GM10248 (cell line): ENCODE data around the gene AGXT.

Experiments used
- CTCF ChIA-PET: fragments of 300-600 bp; sonication (Branson Sonifier 250); formaldehyde crosslinking; extraction: SDS; loops from one replicate; lab custom pipeline; 2021; ENCODE audit warnings: antibody characterized with exemption; lab: Yijun Ruan, JAX
- POLR2A ChIA-PET: fragments of 350-650 bp; sonication (Branson Sonifier 250); formaldehyde crosslinking; extraction: SDS; loops from one replicate; lab custom pipeline; 2020; ENCODE audit warnings: antibody characterized with exemption; lab: Yijun Ruan, JAX
- DNase-seq: peaks from one replicate; pipeline ENCODE4 v3.0.0; 2012; ENCODE audit errors: extremely low spot score
- TF ChIP-seq, protein P1 (sequence below): IDR thresholded peaks from 2 replicates; pipeline ENCODE4 v1.5.1; 2012; ENCODE audit warnings: mild to moderate bottlenecking, low read depth; ENCODE audit errors: extremely low read depth, missing control alignments, control extremely low read depth

AGXT gene

DNA sequence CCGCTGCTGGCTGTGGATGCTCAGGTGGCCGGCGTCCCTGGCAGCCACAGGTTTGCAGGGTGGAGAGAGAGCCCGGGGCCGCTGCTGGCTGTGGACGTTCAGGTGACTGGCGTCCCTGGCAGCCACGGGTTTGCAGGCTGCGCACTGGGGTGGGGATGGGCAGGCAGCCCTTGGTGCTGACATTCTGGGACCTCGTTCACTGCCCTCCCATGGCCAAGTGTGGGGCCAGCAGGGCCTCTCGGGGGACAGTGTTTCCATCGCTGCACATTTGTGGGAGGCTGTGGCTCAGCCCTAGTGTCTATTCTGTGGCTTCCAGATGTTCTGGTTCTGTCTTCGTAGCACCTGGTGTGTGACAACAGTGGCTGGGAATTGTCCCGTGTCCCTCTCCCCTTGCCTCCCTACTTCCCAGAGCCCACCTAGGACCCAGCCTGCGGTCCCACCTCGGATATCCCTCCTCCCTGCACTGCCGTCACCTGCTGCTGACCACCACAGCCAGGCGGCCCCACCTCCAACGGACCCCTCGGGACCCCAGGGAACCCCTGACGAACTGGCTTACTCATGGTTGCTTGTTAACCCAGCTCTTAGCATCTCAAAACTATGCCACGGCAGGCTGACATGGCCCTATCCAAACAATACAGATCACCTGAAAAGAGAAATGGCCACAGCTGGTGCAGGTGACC, 38.4 kb downstream of the AGXT start:
- no peak for DNase-seq
- ChIA-PET POLR2A (no interaction called here), CTCF (no interaction called here)
- TF ChIP-seq, protein P1, sequence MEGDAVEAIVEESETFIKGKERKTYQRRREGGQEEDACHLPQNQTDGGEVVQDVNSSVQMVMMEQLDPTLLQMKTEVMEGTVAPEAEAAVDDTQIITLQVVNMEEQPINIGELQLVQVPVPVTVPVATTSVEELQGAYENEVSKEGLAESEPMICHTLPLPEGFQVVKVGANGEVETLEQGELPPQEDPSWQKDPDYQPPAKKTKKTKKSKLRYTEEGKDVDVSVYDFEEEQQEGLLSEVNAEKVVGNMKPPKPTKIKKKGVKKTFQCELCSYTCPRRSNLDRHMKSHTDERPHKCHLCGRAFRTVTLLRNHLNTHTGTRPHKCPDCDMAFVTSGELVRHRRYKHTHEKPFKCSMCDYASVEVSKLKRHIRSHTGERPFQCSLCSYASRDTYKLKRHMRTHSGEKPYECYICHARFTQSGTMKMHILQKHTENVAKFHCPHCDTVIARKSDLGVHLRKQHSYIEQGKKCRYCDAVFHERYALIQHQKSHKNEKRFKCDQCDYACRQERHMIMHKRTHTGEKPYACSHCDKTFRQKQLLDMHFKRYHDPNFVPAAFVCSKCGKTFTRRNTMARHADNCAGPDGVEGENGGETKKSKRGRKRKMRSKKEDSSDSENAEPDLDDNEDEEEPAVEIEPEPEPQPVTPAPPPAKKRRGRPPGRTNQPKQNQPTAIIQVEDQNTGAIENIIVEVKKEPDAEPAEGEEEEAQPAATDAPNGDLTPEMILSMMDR: no peak

- TF ChIP-seq, protein P1: no peak
- no peak for DNase-seq
- CTCF ChIA-PET: no interaction called here
- POLR2A ChIA-PET: no interaction called here
Observed at GRCh38 chr2:240909216-240909974, 40.8 kb downstream of the AGXT start.

DNA sequence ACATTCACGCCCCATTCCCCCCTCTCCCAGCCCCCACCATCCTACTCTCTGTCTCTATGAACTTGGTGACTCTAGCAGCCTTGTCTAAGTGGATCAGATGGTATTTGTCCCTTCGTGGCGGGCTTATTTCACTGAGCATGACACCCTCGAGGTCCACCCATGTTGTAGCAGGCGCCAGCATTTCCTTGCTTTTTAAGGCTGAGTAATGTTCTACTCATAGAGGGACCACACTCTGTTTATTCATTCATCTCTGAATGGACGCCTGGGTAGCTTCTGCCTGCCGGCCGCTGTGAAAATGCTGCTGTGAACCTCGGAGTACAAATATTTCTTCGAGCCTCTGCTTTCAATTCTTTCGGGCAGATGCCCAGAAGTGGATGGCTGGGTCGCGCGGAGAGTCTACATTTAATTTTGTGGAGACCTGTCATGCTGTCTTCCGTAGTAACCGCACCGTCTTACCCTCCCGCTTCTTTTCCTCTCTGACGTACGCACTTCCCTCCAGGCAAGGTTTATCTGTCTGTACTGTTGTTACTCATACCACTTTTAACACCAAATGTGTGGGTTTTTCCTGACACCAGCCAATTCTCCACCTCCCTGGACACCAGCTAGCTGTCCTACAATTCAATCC, 43.1 kb downstream of the AGXT start:
- POLR2A ChIA-PET: no interaction called here
- CTCF ChIA-PET: interaction anchor here (0.9 to 3.4 kb wide), 3 partner anchors 10 to 60 kb away, joined by 3 to 17 read pairs (median 3); partner anchors contain the start of gene MAB21L4
- TF ChIP-seq, protein P1: no peak
- no peak for DNase-seq

- TF ChIP-seq, protein P1: no peak
- CTCF ChIA-PET: interaction anchor here (1.3 to 3.4 kb wide), 3 partner anchors 15 to 62 kb away, joined by 3 to 17 read pairs (median 5); partner anchors contain the start of gene MAB21L4
- DNase-seq: no peak
- POLR2A ChIA-PET: interaction anchor here (0.6 kb wide), 1 partner anchor 39 kb away, joined by 4 read pairs; no protein-coding TSS in a partner anchor
Observed at GRCh38 chr2:240912878-240913809, 44.5 kb downstream of the AGXT start.

DNA sequence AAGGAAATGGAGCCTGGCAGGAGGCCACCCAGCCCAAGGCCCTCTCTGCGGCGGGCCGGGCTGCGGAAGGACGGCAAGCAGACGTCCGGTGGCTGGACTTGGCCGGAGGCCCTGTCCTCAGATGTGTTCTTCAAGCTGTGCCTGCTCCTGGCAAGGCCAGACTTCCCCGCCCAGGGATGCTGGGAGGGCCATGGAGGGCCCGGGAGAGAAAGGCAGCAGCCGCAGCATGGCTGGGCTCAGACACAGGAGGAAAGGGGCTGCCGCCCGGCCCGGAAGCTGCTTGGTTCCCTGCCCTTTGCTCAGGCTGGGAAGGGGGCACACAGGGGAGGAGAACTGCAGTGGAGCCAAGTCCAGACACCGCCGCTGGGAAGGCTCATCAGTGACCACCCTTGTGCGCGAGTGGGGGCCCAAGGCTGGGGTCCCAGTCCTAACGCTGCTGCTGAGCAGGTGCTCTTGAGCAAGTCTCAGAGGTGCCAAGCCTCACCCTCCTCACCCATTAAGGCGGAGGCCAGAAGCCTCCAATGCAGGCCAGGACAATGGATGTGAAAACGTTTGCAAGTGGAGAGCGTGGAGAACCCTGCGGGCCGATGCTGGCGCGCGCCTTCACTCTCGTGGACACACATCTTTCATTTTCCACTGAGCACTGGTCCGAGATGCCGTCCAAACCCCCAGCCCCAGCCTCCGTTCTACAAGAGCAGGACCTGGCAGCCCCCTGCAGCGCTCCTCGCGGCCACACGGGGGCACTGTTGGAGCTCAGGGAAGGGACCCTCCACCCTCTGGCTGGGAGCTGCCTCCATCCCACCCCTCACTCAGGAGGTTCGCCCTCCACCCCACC, 45.4 kb downstream of the AGXT start:
- DNase-seq: peak; percentile 79
- ChIA-PET CTCF (interaction anchor here (0.7 to 3.4 kb wide), 20 partner anchors 8 to 1107 kb away, joined by 3 to 17 read pairs (median 3); partner anchors contain the start of genes CROCC2 and MAB21L4), POLR2A (no interaction called here)
- TF ChIP-seq, protein P1: peak; percentile 90
